ENCODE data around the gene REX1BD. TPM values are rescaled to one million over a fixed set of nuclear protein-coding genes. Genes with fewer than 3 reads are reported as not detected.

REX1BD gene
- total RNA-seq, 2 experiments from 2014 or later, result 88.9 to 102 TPM

Other genes starting within 250 kb of the REX1BD start
- 10 to 100 TPM; 35.5 to 44.7 TPM for gene PGPEP1, start 248.2 kb upstream of the REX1BD start, total RNA-seq
- not detected for gene GDF15, start 202.6 kb upstream of the REX1BD start, total RNA-seq
- gene LRRC25, start 191.2 kb upstream of the REX1BD start, total RNA-seq, result under 1 TPM in 1 of 2 experiments, not detected in 1; 0.12 TPM
- gene SSBP4, start 169.4 kb upstream of the REX1BD start, total RNA-seq, result 100 to 1,000 TPM; 197 to 247 TPM
- gene ISYNA1, start 150.7 kb upstream of the REX1BD start, total RNA-seq, result 10 to 100 TPM; 29.6 to 30.0 TPM
- gene ELL, start 66.7 kb upstream of the REX1BD start, total RNA-seq, result 10 to 100 TPM; 22.9 to 33.7 TPM
- 100 to 1,000 TPM; 220 to 286 TPM for gene FKBP8, start 45.2 kb upstream of the REX1BD start, total RNA-seq
- gene KXD1, start 30.9 kb upstream of the REX1BD start, total RNA-seq, result 100 to 1,000 TPM; 106 to 113 TPM
- 1,000 to 10,000 TPM; 1,256 to 1,325 TPM for gene UBA52, start 16.9 kb upstream of the REX1BD start, total RNA-seq
- not detected for gene CRLF1, start 18.0 kb downstream of the REX1BD start, total RNA-seq
- gene TMEM59L, start 24.1 kb downstream of the REX1BD start, total RNA-seq, result not detected
- gene KLHL26, start 48.2 kb downstream of the REX1BD start, total RNA-seq, result 10 to 100 TPM; 12.8 to 15.8 TPM
- gene CRTC1, start 94.9 kb downstream of the REX1BD start, total RNA-seq, result 1 to 10 TPM; 5.9 to 6.4 TPM
- gene COMP, start 202.5 kb downstream of the REX1BD start, total RNA-seq, result not detected
- gene UPF1, start 243.2 kb downstream of the REX1BD start, total RNA-seq, result 10 to 100 TPM; 98.4 to 98.7 TPM

Measured in activated CD8-positive, alpha-beta memory T cell treated with anti-CD3 and anti-CD28 coated beads, Interleukin-2, amount 10 ng/mL, durations not matched to agents 7 days and 5 days (primary cell).